Fibroblast of skin of scalp (primary cell): ENCODE results near the gene CDH23.

Source experiments
- DNase-seq: peaks from one replicate; pipeline ENCODE4 v3.0.0-alpha.2; 2013

CDH23 gene

GRCh38 chr10:71664585-71664984 lies 267.9 kb downstream of the CDH23 start:
- no peak for DNase-seq

DNA sequence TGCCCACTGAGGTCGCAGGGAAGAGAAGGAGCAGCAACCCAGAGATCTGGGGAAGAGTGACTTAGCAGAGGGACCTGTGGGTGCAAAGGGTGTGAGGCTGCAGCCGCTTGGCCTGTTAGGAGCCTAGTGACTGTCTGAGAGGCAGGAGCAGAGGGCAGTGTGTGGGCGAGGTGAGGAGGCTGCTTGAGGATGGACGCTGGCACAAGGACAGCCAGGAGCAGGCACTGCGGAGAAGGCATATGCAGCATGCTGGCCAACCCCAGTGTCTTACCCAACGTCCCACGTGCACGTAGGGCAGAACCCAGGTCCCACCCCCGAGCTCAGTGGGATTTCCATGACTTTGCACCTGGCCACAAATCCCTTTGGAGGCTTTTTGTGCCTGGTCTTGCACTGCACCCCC lies 268.7 kb downstream of the CDH23 start:
- DNase-seq: no peak

DNA sequence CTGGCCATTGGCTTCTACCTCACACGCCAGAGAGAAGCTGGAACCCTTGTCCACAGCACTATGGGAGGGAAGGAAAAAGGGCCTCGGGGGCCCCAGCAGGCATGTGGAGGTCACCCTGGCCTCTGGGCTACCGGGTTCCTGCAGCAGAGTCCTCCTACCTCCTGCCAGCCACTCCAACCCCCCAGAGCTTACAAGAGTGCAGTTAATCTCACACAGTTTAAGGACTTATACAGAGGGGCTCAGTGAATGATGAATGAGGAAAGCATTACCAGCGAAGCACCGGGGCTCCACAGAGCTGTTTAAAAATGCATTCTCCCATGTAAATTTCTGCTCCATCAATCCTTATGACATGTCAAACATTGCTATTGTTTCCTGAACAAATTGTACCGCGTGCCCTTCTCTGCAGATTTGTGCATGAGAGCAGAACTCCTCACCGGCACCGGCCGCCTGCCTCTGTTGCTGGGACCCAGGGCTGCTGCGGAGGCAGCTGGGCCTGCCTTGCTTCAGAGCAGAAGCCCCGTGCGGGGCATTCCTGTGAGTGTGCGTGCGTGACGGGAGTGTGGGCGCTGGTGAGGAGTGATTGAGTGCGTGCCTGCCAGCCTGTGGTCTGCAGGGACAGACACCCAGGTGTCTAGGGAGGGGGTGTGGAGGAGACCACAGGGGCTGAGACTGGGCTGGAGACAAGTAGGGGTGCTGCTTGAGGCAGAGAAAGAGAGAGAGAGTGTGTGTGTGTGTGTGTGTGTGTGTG lies 270.1 kb downstream of the CDH23 start:
- DNase-seq: no peak

GRCh38 chr10:71667387-71667752 lies 270.6 kb downstream of the CDH23 start:
- no peak for DNase-seq

GRCh38 chr10:71671994-71672946 lies 275.6 kb downstream of the CDH23 start:
- DNase-seq: no peak

- DNase-seq: no peak
Observed at GRCh38 chr10:71675295-71675970, 278.7 kb downstream of the CDH23 start.

DNA sequence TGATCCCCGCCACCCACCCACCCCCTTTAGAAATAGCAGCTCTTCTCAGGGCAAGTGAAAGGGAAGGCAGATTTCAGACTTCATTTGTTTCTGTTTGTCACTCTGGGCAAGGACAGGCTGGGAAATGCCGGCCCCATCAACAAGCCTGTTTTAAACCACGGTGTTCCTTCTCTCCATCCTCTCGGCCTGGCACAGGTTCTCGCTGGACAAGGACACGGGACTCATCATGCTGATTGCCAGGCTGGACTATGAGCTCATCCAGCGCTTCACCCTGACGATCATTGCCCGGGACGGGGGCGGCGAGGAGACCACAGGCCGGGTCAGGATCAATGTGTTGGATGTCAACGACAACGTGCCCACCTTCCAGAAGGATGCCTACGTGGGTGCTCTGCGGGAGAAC lies 280.5 kb downstream of the CDH23 start:
- no peak for DNase-seq

DNA sequence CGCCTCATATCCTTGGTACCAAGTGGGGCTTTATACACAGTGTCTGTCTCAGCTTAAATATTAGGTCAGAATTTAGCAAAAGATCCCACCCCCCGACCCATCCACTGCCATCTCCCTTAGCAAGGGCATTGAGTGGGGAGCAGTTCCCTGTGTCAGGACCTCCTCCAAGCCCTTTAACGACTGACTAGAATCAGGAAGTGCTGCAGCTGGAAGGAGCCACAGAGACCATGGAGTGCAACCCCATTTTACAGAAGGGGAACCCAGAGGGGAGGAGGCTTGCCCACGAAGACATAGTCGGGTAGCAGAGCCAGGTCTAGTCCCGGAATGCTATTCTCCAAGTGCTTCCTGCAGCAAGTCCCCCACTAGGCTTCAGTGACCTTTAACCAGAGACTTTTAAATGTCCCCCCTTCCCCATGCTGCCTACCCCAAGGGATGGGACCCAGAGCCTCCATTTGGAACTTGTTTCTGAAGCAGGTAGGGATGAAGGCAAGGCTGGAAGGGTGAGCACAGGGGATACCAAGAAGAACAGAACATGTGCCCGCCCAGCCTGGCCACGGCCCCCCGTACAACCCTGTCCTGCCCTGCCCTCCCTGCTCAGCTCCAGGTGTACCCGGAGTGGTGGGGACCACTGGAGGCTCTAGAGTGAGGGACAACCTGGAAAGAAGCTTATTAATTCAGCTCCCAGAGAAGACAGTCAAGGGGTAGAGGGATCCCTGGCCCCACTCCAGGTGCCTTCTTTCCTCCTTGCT lies 281.5 kb downstream of the CDH23 start:
- no peak for DNase-seq

DNA sequence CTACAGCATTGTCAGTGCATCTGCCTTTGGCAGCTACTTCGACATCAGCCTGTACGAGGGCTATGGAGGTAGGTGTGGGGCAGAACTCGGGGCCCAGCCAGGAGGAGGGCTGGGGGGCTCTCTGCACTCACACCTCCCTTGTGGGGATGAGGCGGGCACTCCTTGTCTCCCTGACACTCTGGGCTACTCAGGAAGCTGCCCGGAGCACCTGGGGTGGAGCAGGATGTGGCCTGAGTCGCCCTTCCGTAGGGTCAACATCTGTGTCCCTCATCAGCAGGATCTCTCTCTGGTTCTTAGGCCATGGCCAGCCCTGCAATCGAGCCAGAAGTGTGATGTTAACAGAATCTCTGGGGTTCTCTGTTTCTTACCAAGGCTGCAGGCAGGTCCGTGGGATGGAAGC lies 282.7 kb downstream of the CDH23 start:
- no peak for DNase-seq

- DNase-seq: no peak
Observed at GRCh38 chr10:71681977-71682376, 285.3 kb downstream of the CDH23 start.

- no peak for DNase-seq
Observed at GRCh38 chr10:71683301-71683700, 286.6 kb downstream of the CDH23 start.

GRCh38 chr10:71684356-71685173 lies 287.8 kb downstream of the CDH23 start:
- no peak for DNase-seq

DNA sequence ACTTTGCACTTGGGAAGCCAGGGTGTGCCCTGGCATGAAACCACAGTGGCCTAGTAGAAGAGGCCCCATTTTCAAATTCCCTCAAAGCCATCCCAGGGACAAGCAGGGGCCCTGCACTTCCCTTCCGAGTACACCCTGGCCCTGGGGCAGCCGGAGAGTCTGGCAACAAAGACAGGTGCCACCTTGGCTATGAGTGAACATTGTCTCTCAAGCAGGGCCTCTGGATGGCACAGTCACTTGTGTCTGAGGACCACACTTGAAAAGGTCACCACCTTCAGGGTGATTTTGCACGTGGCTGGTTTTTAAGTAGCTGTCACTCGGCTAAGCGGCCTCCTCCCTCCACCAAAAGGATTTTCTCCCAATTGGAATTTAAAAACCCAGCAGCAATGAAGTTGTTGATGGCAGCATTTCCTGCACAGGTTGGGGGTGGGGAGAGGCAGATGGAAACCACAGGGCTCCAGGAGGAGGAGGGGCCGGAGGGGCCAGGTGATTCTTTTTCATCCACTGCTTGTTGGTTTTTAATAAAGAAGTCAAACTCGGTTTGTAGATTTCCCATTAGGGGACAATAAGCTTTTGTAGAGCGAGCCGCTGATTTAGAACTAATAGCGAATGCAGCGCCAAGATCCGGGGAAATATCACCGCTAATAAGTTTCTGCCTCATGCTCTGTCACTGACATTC lies 289.0 kb downstream of the CDH23 start:
- no peak for DNase-seq

DNA sequence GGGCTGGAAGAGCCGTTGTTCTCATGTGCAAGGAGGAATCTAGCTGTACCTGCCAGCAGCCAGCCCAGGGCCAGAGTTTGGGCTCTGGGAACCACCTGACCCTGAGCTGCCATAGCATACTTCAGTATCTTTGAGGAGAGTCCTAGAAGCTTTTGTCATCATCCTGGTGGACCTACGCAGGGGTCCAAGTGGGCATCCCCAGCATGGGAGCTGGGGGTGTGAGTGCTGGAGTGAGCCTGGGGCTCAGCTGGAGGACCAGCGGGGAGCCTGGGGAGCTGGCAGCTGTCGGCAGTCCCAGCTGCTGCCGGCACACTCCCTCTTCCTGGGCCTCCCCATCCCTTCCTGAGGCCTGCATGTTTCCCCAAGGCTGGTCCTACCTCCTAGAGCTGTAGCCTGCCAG lies 290.4 kb downstream of the CDH23 start:
- DNase-seq: no peak

DNA sequence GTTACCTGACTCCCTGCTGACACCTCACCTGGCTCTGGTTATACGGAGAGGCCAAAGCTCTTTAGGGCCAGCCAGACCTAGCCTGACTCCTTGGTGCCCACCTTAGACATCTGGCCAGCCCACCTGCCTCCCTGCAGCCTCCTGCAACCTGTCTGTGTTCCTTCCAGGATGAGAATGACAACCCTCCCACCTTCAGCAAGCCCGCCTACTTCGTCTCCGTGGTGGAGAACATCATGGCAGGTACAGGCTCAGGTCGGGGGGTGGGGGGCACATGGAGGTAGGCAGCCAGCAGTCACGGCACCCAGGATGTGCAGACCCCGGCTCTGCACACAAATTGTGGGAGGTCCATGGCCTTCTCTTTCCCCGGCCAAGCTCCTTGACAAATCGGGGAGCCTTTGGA lies 290.8 kb downstream of the CDH23 start:
- DNase-seq: no peak

DNA sequence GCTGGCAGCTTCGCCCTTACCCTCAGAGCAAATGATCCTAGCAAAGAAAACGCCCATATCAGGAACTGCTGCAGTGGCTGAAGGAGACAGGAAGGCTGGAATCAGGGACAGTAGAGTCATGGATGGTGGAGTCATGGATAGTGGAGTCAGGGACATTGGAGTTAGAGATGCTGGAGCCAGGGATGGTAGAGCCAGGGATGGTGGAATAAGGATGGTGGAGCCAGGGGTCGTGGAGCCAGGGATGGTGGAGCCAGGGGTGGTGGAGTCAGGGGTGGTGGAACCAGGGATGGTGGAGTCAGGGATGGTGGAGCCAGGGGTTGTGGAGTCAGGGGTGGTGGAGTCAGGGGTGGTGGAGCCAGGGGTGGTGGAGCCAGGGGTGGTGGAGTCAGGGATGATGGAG lies 291.5 kb downstream of the CDH23 start:
- no peak for DNase-seq

DNA sequence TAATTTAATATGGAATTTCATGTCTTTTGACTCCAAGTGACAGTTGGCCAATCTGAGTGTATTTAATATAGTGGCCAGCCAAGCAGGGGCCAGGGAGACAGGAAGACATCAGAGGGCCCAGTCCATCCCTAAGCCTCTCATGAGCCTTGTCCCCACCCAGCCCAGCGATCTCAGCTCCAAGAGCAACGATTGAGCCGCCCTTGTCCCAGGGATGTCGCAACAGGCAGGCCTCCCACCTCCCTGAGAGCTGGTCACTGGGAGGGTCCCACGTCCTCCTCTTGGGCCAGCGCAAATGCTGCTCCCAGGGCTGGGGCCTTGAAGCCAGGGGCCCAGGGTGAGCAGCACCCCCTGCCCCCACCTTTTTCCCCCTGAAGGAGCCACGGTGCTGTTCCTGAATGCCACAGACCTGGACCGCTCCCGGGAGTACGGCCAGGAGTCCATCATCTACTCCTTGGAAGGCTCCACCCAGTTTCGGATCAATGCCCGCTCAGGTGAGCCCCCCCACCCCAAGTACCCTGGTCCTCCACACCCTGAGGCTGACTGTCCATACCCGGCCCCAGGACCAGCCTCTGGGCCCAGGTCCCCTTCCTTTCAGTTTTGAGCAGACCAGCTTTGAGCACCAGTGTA lies 293.5 kb downstream of the CDH23 start:
- DNase-seq: no peak

GRCh38 chr10:71691405-71691804 lies 294.7 kb downstream of the CDH23 start:
- no peak for DNase-seq

DNA sequence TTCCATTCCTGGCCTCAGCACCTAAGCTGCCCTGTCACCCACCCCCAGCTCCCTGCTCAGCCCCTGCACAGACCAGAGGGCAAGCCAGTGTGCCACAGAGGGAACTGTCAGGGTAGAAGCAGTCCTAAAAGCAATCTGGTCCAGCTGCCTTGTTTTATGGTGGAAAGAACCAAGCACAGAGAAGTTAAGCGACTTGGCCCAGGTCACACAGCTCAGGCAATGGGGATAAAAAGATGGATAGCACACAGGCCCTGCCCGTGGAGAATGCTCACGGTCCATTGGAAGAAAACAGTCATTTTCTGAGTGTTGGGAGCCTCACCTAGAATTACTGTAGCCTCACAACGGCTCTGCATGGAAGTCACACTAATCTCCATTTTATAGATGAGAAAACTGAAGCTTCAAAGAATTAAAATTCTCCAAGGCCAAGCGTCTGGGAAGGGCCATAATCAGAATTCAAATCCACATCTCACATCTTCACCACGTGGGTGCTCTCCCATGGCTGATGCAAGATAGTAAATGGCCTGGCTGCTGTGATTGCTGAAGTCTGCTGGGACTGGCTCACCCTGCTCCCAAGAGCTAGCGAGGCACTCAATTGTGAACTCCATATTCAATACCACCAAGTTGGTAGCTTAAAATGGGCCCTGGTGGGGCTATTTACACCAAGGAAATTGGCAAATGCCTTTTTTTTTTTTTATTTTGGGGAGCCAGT lies 296.0 kb downstream of the CDH23 start:
- no peak for DNase-seq

DNA sequence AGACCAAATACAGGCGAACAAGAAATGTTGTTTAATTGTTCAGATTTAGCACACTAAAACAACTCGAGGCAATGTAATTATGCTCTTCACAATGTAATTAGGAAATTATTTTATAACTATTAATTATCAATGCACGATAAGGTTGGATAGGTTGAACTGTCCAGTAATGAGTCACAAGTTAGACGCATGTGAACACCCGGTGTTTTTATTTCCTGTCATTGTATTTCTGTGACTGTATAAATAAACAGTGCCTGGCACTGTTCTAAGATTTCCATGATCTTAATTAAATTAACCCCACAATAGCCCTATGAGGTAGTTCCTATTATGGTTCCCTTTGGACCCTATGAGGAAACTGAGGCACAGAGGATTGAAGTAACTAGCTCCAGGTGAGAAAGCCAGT lies 296.7 kb downstream of the CDH23 start:
- no peak for DNase-seq
